Ovary (tissue), 3 donors: ENCODE measurements around the gene LGALSL.

Experiments used
- POLR2A ChIP-seq: fragments of 450-650 bp; IDR thresholded peaks from one replicate; pipeline ENCODE4 v1.6.1; 2017; ENCODE audit warnings: antibody characterized with exemption, mild to moderate bottlenecking, moderate library complexity
- TF ChIP-seq, protein P1 (sequence below), 3 donors: fragments of 450-650 bp in 2 of 3; fragments of 200-600 bp in 1 of 3; IDR thresholded peaks; one replicate each; pipeline versions ENCODE4 v1.5.1 to v1.8.0; 2016 to 2022; ENCODE audit warnings: antibody characterized with exemption in 3 of 3, mild to moderate bottlenecking in 1 of 3
- donor health status: DM: no; HTN: no; CAD: no.

DNA sequence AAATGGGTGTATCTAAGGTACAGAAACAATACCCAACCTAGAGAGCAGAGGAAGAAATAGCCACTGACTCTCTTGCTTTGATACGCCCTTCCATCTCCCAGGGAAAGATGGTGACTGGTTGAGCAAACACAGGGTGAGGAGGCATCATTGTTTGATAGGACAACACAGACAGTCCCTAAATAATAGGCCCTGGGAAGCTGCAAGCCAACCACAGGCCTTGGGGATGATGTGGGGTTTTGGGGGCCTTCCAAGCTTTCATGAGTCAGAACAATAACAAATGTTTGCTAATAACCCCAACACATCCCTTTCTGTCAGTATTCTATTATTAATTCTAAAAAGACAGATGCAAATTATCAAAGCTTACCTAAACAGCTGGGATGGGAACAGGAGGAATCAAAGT is 9.8 kb downstream of the LGALSL start:
- TF ChIP-seq, protein P1, sequence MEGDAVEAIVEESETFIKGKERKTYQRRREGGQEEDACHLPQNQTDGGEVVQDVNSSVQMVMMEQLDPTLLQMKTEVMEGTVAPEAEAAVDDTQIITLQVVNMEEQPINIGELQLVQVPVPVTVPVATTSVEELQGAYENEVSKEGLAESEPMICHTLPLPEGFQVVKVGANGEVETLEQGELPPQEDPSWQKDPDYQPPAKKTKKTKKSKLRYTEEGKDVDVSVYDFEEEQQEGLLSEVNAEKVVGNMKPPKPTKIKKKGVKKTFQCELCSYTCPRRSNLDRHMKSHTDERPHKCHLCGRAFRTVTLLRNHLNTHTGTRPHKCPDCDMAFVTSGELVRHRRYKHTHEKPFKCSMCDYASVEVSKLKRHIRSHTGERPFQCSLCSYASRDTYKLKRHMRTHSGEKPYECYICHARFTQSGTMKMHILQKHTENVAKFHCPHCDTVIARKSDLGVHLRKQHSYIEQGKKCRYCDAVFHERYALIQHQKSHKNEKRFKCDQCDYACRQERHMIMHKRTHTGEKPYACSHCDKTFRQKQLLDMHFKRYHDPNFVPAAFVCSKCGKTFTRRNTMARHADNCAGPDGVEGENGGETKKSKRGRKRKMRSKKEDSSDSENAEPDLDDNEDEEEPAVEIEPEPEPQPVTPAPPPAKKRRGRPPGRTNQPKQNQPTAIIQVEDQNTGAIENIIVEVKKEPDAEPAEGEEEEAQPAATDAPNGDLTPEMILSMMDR (IDR thresholded peaks at IDR 0.05), result no peak
- TF ChIP-seq POLR2A, result no peak
